K562 (cell line): Measurements from ENCODE around the gene MRPS6. TPM values are rescaled to one million over a fixed set of nuclear protein-coding genes. Genes with fewer than 3 reads are reported as not detected.

Experiments used
- BRF2 ChIP-seq: IDR thresholded peaks from 3 replicates; pipeline ENCODE4 v1.6.1; 2011; ENCODE audit warnings: borderline replicate concordance, mild to moderate bottlenecking; ENCODE audit not compliant: insufficient read length, insufficient read depth
- CHD1 ChIP-seq: fragments of 200-600 bp; sonication (generic); IDR thresholded peaks from one replicate; pipeline ENCODE4 v1.6.1; 2012; ENCODE audit warnings: mild to moderate bottlenecking, moderate library complexity, low read length, inconsistent platforms
- EP300 ChIP-seq: IDR thresholded peaks from 2 replicates; pipeline ENCODE4 v1.6.1; 2012; ENCODE audit warnings: low read length, improper control_type of control experiment
- GATAD2B ChIP-seq: fragments of 450-650 bp; IDR thresholded peaks from 2 replicates; pipeline ENCODE4 v1.6.1; 2017; ENCODE audit warnings: mild to moderate bottlenecking, borderline replicate concordance
- JUND ChIP-seq, 2 experiments: IDR thresholded peaks; 2 replicates in 1 of 2; 3 replicates in 1 of 2; pipeline ENCODE4 v1.6.1; 2011; ENCODE audit warnings: borderline replicate concordance in 2 of 2, low read depth in 2 of 2, low read length in 2 of 2, improper control_type of control experiment in 1 of 2, missing biosample characterization in 1 of 2, missing genetic modification characterization in 1 of 2, missing genetic modification reagents in 1 of 2
- KAT7 ChIP-seq: sonication (generic); formaldehyde crosslinking; IDR thresholded peaks from 2 replicates; pipeline ENCODE4 v1.8.0; 2022; ENCODE audit warnings: missing genetic modification reagents, mild to moderate bottlenecking, borderline replicate concordance
- MCM3 ChIP-seq: fragments of 450-650 bp; IDR thresholded peaks from 2 replicates; pipeline ENCODE4 v1.6.1; 2016
- MLX ChIP-seq, 2 experiments: fragments of 450-650 bp in 1 of 2; sonication (generic) in 1 of 2; formaldehyde crosslinking; conservative IDR thresholded peaks; 2 replicates each; pipeline versions ENCODE4 v1.4.0 to v1.8.1; 2020 to 2022; ENCODE audit warnings: mild to moderate bottlenecking in 1 of 2, missing genetic modification reagents in 1 of 2
- MTF1 ChIP-seq: fragments of 250-450 bp; sonication (Bioruptor Pico); IDR thresholded peaks from 2 replicates; pipeline ENCODE4 v1.9.0; 2021; ENCODE audit warnings: moderate library complexity, mild to moderate bottlenecking, inconsistent platforms, borderline replicate concordance
- NCOA6 ChIP-seq: fragments of 450-650 bp; IDR thresholded peaks from 2 replicates; pipeline ENCODE4 v1.6.1; 2017; ENCODE audit warnings: mild to moderate bottlenecking
- NONO ChIP-seq, 2 experiments: fragments of 200-400 bp in 1 of 2; fragments of 450-650 bp in 1 of 2; formaldehyde crosslinking in 1 of 2; IDR thresholded peaks; 2 replicates each; pipeline ENCODE4 v1.6.1; 2017; ENCODE audit warnings: low read depth in 2 of 2, mild to moderate bottlenecking in 2 of 2, moderate library complexity in 2 of 2, low read length in 1 of 2
- NR2C2 ChIP-seq, 2 experiments: fragments of 200-800 bp in 1 of 2; sonication (Bioruptor generic) in 1 of 2; sonication (generic) in 1 of 2; formaldehyde crosslinking in 1 of 2; IDR thresholded peaks; 2 replicates each; pipeline versions ENCODE4 v1.6.1 to v1.8.0; 2016 to 2022; ENCODE audit warnings: mild to moderate bottlenecking in 1 of 2, missing compliant biosample characterization in 1 of 2, missing genetic modification characterization in 1 of 2, missing genetic modification reagents in 1 of 2
- PPARD ChIP-seq: fragments of 250-450 bp; sonication (Bioruptor Pico); IDR thresholded peaks from 2 replicates; pipeline ENCODE4 v1.8.0; 2022; ENCODE audit warnings: inconsistent platforms, mild to moderate bottlenecking, moderate library complexity
- RBM25 ChIP-seq: fragments of 200-400 bp; formaldehyde crosslinking; IDR thresholded peaks from 2 replicates; pipeline ENCODE4 v1.6.1; 2018; ENCODE audit warnings: low read length, low read depth, moderate library complexity; ENCODE audit not compliant: severe bottlenecking
- TRIM24 ChIP-seq, 2 experiments: fragments of 450-650 bp; IDR thresholded peaks; 2 replicates each; pipeline ENCODE4 v1.6.1; 2016
- U2AF2 ChIP-seq: fragments of 200-400 bp; formaldehyde crosslinking; optimal IDR thresholded peaks from 2 replicates; pipeline ENCODE3; 2017; ENCODE audit warnings: low read depth, mild to moderate bottlenecking, low read length
- ZNF311 ChIP-seq: fragments of 250-450 bp; sonication (Bioruptor Pico); IDR thresholded peaks from 2 replicates; pipeline ENCODE4 v1.4.0; 2020; ENCODE audit warnings: mild to moderate bottlenecking, moderate library complexity
- ZNF384 ChIP-seq: IDR thresholded peaks from 2 replicates; pipeline ENCODE4 v1.6.1; 2012; ENCODE audit warnings: low read depth, low read length, improper control_type of control experiment
- ZNF717 ChIP-seq: fragments of 250-450 bp; sonication (Bioruptor Pico); IDR thresholded peaks from 2 replicates; pipeline ENCODE4 v1.5.0; 2021
- ZNF830 ChIP-seq: fragments of 250-450 bp; sonication (Bioruptor Pico); IDR thresholded peaks from 2 replicates; pipeline ENCODE4 v1.5.0; 2021; ENCODE audit warnings: mild to moderate bottlenecking
- polyA plus RNA-seq, 8 experiments: library from polyadenylated mRNA; depleted of rRNA in 4 of 8; stranded (reverse) in 5 of 8; unstranded in 3 of 8; fragments of >200 nt; fragmentation: Nextera tagmentation in 2 of 8; fragmentation: Illumina TruSeq in 1 of 8; extraction: Ambion mirVana in 2 of 8; extraction: Trizol in 1 of 8; gene quantifications; 2 replicates each; pipeline versions ENCODE4 v1.2.1 to v1.2.3, GENCODE V29; 2011 to 2014; ENCODE audit warnings: inconsistent platforms in 1 of 8, missing spikeins in 1 of 8
- total RNA-seq, 7 experiments: library from RNA; depleted of rRNA in 6 of 7; stranded (reverse); fragments of >200 nt in 6 of 7; fragmentation: Illumina TruSeq in 2 of 7; extraction: Trizol in 2 of 7; gene quantifications; 2 replicates each; pipeline versions ENCODE4 v1.2.1 to v1.2.3, GENCODE V29; 2011 to 2021; ENCODE audit warnings: low replicate concordance in 1 of 7
- TF ChIP-seq, protein P1 (sequence below): sonication (generic); formaldehyde crosslinking; IDR thresholded peaks from 2 replicates; pipeline ENCODE4 v1.8.1; 2023; ENCODE audit warnings: mild to moderate bottlenecking, missing genetic modification reagents
- TF ChIP-seq, protein P2 (sequence below): sonication (generic); formaldehyde crosslinking; IDR thresholded peaks from 2 replicates; pipeline ENCODE4 v1.8.0; 2022; ENCODE audit warnings: missing genetic modification reagents, mild to moderate bottlenecking, borderline replicate concordance
- TF ChIP-seq, protein P3 (sequence below): sonication (generic); IDR thresholded peaks from 2 replicates; pipeline ENCODE4 v1.6.1; 2016

The MRPS6 gene
- total and polyA plus RNA-seq, 9 of the 15 experiments (the other 6 are each of a cell fraction or from before 2014, with no cell fraction given) = 26.1 to 72.0 (median 39.3) TPM

DNA sequence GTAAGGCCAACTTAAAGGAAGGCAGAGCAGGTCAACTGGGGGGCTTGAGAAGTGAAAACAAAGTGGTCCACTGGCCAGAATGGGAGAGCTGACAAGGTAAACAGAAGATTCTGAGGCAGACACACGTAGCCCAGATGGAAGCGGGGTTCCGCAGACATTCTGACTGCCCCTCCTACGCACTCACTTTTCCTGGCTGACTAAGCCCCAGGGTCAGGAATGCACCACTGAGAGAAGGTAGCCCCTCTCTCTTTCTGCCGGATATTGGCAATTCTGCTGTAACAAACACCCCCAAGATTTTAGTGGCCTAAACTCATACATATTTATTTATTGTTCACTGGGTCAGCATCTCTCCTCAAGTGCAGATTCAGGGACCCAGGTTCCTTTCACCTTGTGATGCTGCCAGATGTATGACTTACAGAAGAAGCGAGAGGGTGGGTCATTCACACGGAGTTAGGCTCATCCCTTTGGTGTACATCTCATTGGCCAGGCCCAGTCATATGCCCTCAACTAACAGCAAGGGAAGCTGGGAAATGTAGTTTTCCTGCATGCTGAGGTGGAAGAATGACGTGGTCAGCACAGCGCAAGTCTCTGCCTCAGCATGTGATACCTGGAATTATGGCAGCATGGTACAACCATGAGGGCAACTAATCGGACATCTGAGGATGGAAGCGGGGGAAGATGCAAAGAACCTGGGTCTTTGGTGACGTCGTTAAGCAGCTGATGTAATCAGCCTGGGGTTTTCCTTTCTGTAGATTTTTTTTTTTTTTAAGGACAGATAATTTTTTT lies 43.4 kb upstream of the MRPS6 start (continued):
- no peak for TF ChIP-seq NCOA6
- TF ChIP-seq U2AF2 = no peak
- peak; percentile 91 for TF ChIP-seq JUND (IDR thresholded peaks at IDR 0.05; ENCODE audit: borderline replicate concordance, low read depth, low read length)
- TF ChIP-seq JUND (tag; IDR thresholded peaks at IDR 0.05; ENCODE audit: borderline replicate concordance, low read depth, low read length) = peak; percentile 95
- TF ChIP-seq, protein P1, sequence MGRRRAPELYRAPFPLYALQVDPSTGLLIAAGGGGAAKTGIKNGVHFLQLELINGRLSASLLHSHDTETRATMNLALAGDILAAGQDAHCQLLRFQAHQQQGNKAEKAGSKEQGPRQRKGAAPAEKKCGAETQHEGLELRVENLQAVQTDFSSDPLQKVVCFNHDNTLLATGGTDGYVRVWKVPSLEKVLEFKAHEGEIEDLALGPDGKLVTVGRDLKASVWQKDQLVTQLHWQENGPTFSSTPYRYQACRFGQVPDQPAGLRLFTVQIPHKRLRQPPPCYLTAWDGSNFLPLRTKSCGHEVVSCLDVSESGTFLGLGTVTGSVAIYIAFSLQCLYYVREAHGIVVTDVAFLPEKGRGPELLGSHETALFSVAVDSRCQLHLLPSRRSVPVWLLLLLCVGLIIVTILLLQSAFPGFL (CRISPR knock-in tag) = no peak
- TF ChIP-seq BRF2 = no peak
- no peak for TF ChIP-seq MCM3
- TF ChIP-seq ZNF717 (CRISPR knock-in tag) = no peak
- no peak for TF ChIP-seq ZNF311
- TF ChIP-seq ZNF384 = peak; percentile 82
- no peak for TF ChIP-seq MLX (CRISPR knock-in tag; conservative IDR thresholded peaks at IDR 0.05)
- no peak for TF ChIP-seq GATAD2B
- TF ChIP-seq, protein P2, sequence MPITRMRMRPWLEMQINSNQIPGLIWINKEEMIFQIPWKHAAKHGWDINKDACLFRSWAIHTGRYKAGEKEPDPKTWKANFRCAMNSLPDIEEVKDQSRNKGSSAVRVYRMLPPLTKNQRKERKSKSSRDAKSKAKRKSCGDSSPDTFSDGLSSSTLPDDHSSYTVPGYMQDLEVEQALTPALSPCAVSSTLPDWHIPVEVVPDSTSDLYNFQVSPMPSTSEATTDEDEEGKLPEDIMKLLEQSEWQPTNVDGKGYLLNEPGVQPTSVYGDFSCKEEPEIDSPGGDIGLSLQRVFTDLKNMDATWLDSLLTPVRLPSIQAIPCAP = no peak
- no peak for TF ChIP-seq MTF1 (CRISPR knock-in tag)
- TF ChIP-seq KAT7 = no peak
- peak; percentile 82 for TF ChIP-seq RBM25
- TF ChIP-seq NR2C2 (CRISPR knock-in tag; IDR thresholded peaks at IDR 0.05) = peak; percentile 34; the same call in 1 of the 2 replicates
- peak; percentile 70; the same call in 1 of the 2 replicates for TF ChIP-seq NR2C2 (tag; IDR thresholded peaks at IDR 0.05)
- TF ChIP-seq PPARD = no peak
- TF ChIP-seq ZNF830 (CRISPR knock-in tag) = no peak
- TF ChIP-seq TRIM24 (IDR thresholded peaks at IDR 0.05) = peak in 1 of 2 experiments; percentile 59; a peak in 2 of 4 replicates
- TF ChIP-seq, protein P3, sequence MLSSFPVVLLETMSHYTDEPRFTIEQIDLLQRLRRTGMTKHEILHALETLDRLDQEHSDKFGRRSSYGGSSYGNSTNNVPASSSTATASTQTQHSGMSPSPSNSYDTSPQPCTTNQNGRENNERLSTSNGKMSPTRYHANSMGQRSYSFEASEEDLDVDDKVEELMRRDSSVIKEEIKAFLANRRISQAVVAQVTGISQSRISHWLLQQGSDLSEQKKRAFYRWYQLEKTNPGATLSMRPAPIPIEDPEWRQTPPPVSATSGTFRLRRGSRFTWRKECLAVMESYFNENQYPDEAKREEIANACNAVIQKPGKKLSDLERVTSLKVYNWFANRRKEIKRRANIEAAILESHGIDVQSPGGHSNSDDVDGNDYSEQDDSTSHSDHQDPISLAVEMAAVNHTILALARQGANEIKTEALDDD = no peak
- no peak for TF ChIP-seq EP300
- no peak for TF ChIP-seq CHD1
- TF ChIP-seq NONO (IDR thresholded peaks at IDR 0.05; ENCODE audit: low read depth in 2 of 2, low read length in 1 of 2) = no peak
